Measurements from ENCODE around the gene TMEM119. TPM values are rescaled to one million over a fixed set of nuclear protein-coding genes. Genes with fewer than 3 reads are reported as not detected.
A peak's percentile ranks its signal among the peaks of the same experiment; 100 is the strongest.

TMEM119 gene
- total and polyA plus RNA-seq, 10 of the 15 experiments (the other 5 are each of a cell fraction or from before 2014, with no cell fraction given), result 0.11 to 0.44 (median 0.19) TPM; not detected in 5

DNA sequence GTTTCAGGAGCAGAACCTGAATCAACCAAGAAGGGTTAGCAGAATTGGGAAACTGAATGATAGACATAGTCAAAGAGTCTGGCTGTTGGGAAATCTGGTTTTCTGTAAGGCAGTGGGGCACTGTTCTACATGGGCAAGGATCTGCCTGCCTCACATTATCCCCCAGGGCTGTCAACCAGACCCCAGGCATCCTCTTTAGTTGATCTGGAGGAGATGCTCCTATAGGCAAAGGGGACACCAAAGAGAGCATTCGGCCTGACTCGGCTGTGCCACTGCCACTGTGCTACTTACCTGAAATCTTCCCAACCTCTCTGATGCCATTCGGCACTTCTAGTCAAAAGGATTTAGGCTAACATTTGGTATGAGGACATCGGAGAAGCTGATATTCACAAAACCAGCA is 31.4 kb downstream of the TMEM119 start:
- CTCF ChIA-PET, result interaction anchor here (1.1 to 21.5 kb wide), 9 partner anchors 11 to 384 kb away, joined by 4 to 866 read pairs (median 14); partner anchors contain the start of gene SELPLG
- ATAC-seq, result no peak
- intact Hi-C loops (cut with micrococcal nuclease; ENCODE audit: unreplicated experiment), result no loop called here

More for the DNA sequence above, 31.4 kb downstream of the TMEM119 start:
- Histone ChIP-seq H3K4me3 (peak overlapping the region; percentile 13; the same call in 1 of the 2 replicates), H3K4me2 (ENCODE audit: control insufficient read depth, insufficient read depth) (peak overlapping the region; percentile 79; the same call in 1 of the 2 replicates), H3K79me2 (ENCODE audit: control insufficient read depth, insufficient read depth, low read length) (peaks cover 48% of the 10 kb centered on the region), H3K9me3 (replicated peaks; ENCODE audit: control insufficient read depth, insufficient read depth, low read length) (no peaks in the 10 kb centered on the region), H4K20me1 (ENCODE audit: control insufficient read depth, insufficient read depth) (no peaks in the 10 kb centered on the region), H3K4me1 (ENCODE audit: control insufficient read depth, insufficient read depth, low read length) (peaks cover 69% of the 10 kb centered on the region), H2AFZ (ENCODE audit: control insufficient read depth, low read depth, low read length) (no peak overlapping the region), H3K27ac (ENCODE audit: control insufficient read depth, insufficient read depth) (peak overlapping the region; percentile 100), H3K36me3 (ENCODE audit: control insufficient read depth in 2 of 2, insufficient read depth in 2 of 2, low read length in 1 of 2) (peaks cover 6 to 24% of the 10 kb centered on the region in 2 experiments), H3K9ac (ENCODE audit: control insufficient read depth, insufficient read depth, low read length) (peak overlapping the region; percentile 90), H3K27me3 (replicated peaks in 1 of 2; ENCODE audit: control insufficient read depth in 2 of 2, insufficient read depth in 2 of 2, low read length in 1 of 2) (no peaks in the 10 kb centered on the region)
- FAIRE-seq (no peak), DNase-seq (ENCODE audit: low read depth, low spot score) (no peak)
- ChIA-PET POLR2A (interaction anchor here (0.6 to 14.2 kb wide), 8 partner anchors 10 to 97 kb away, joined by 3 to 211 read pairs (median 12); partner anchors contain the start of gene SELPLG), RAD21 (ENCODE audit: unreplicated experiment) (interaction anchor here (0.5 to 23.0 kb wide), 10 partner anchors 7 to 286 kb away, joined by 3 to 633 read pairs (median 19); partner anchors contain the start of gene SELPLG), SMC1A (ENCODE audit: uncharacterized antibody, unreplicated experiment) (interaction anchor here (0.9 to 26.5 kb wide), 10 partner anchors 9 to 383 kb away, joined by 3 to 718 read pairs (median 32); partner anchors contain the start of gene SELPLG)
- BruUV-seq (replicated peaks), result no TSS peak
- TF ChIP-seq MEF2A (IDR thresholded peaks at IDR 0.05; ENCODE audit: insufficient read depth, low read depth, low read length) (no peak), SRF (IDR thresholded peaks at IDR 0.05; ENCODE audit: low read depth in 2 of 2, low read length in 2 of 2) (0 out of 4 replicates have a peak, but pooled peaks of 1 of the 2 experiments have one; percentile 26), WRNIP1 (IDR thresholded peaks at IDR 0.05; ENCODE audit: borderline replicate concordance, low read depth, low read length) (0 out of 2 replicates have a peak, but pooled peaks have one; percentile 12), RB1 (IDR thresholded peaks at IDR 0.05; ENCODE audit: borderline replicate concordance) (no peak), PKNOX1 (IDR thresholded peaks at IDR 0.05) (no peak), FOS (IDR thresholded peaks at IDR 0.05; ENCODE audit: borderline replicate concordance, extremely low read depth, insufficient read length) (no peak), POLR2AphosphoS5 (IDR thresholded peaks at IDR 0.05; ENCODE audit: low read length) (peak; percentile 70), NR2C1 (IDR thresholded peaks at IDR 0.05) (no peak)
- TF ChIP-seq, protein P1, sequence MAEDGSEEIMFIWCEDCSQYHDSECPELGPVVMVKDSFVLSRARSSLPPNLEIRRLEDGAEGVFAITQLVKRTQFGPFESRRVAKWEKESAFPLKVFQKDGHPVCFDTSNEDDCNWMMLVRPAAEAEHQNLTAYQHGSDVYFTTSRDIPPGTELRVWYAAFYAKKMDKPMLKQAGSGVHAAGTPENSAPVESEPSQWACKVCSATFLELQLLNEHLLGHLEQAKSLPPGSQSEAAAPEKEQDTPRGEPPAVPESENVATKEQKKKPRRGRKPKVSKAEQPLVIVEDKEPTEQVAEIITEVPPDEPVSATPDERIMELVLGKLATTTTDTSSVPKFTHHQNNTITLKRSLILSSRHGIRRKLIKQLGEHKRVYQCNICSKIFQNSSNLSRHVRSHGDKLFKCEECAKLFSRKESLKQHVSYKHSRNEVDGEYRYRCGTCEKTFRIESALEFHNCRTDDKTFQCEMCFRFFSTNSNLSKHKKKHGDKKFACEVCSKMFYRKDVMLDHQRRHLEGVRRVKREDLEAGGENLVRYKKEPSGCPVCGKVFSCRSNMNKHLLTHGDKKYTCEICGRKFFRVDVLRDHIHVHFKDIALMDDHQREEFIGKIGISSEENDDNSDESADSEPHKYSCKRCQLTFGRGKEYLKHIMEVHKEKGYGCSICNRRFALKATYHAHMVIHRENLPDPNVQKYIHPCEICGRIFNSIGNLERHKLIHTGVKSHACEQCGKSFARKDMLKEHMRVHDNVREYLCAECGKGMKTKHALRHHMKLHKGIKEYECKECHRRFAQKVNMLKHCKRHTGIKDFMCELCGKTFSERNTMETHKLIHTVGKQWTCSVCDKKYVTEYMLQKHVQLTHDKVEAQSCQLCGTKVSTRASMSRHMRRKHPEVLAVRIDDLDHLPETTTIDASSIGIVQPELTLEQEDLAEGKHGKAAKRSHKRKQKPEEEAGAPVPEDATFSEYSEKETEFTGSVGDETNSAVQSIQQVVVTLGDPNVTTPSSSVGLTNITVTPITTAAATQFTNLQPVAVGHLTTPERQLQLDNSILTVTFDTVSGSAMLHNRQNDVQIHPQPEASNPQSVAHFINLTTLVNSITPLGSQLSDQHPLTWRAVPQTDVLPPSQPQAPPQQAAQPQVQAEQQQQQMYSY (CRISPR knock-in tag; IDR thresholded peaks at IDR 0.05), result peak; percentile 10; the same call in 1 of the 2 replicates
- 74% methylated on average over 4 of the region's 4 CpGs for whole genome bisulfite sequencing (ENCODE audit: insufficient coverage, insufficient replicate concordance, low lambda C conversion rate, missing lambda C conversion rate)
- in situ Hi-C loops (cut with MboI), result loop anchor here (5.0 kb wide), 4 partner anchors 51 to 526 kb away; partner anchors contain the start of gene ALKBH2

Data from GM12878 (cell line).